Immature natural killer cell (primary cell): ENCODE data around the gene EGFLAM. TPM values are rescaled to one million over a fixed set of nuclear protein-coding genes. Genes with fewer than 3 reads are reported as not detected.

Experiments used
- DNase-seq, 3 donors: peaks; one replicate each; pipeline ENCODE4 v3.0.0; 2022; ENCODE audit warnings: mixed read lengths in 1 of 3
- H3K27ac Mint-ChIP-seq, 6 donors: one replicate each; pipeline ENCODE4 v1.8.0; 2020; ENCODE audit warnings: mixed read lengths in 6 of 6, mild to moderate bottlenecking in 5 of 6, inconsistent platforms in 4 of 6, moderate library complexity in 3 of 6
- H3K27me3 Mint-ChIP-seq, 3 donors: one replicate each; pipeline ENCODE4 v1.8.0; 2020 to 2021; ENCODE audit warnings: low read depth in 3 of 3, mild to moderate bottlenecking in 3 of 3, mixed read lengths in 3 of 3, moderate library complexity in 3 of 3, inconsistent platforms in 1 of 3
- H3K36me3 Mint-ChIP-seq, 3 donors: one replicate each; pipeline ENCODE4 v1.8.0; 2020; ENCODE audit warnings: mixed read lengths in 3 of 3, inconsistent platforms in 2 of 3, mild to moderate bottlenecking in 2 of 3
- H3K4me1 Mint-ChIP-seq, 2 donors: one replicate each; pipeline ENCODE4 v1.8.0; 2020; ENCODE audit warnings: inconsistent platforms in 2 of 2, mild to moderate bottlenecking in 2 of 2, mixed read lengths in 2 of 2, moderate library complexity in 1 of 2
- H3K4me3 Mint-ChIP-seq, 5 donors: one replicate each; pipeline ENCODE4 v1.8.0; 2020; ENCODE audit warnings: mild to moderate bottlenecking in 5 of 5, mixed read lengths in 5 of 5, inconsistent platforms in 3 of 5, moderate library complexity in 3 of 5
- H3K9me3 Mint-ChIP-seq, 6 donors: one replicate each; pipeline ENCODE4 v1.8.0; 2020; ENCODE audit warnings: mild to moderate bottlenecking in 6 of 6, mixed read lengths in 6 of 6, inconsistent platforms in 4 of 6, moderate library complexity in 3 of 6
- polyA plus RNA-seq, 3 donors: library from polyadenylated mRNA; unstranded; fragments of 300-500 nt; fragmentation: Illumina TruSeq; gene quantifications; one replicate each; pipeline ENCODE4 v1.2.3, GENCODE V29; 2021

The EGFLAM gene
- polyA plus RNA-seq, 3 donors from 2014 or later: not detected

- no peak overlapping the region for H3K27ac Mint-ChIP-seq
- H3K4me1 Mint-ChIP-seq: peaks cover 18 to 22% of the 10 kb centered on the region in 2 donors
- peaks cover 0 to 5% (median 0%) of the 10 kb centered on the region in 6 donors for H3K9me3 Mint-ChIP-seq
- H3K27me3 Mint-ChIP-seq: peaks cover 32 to 41% (median 37%) of the 10 kb centered on the region in 3 donors
- H3K4me3 Mint-ChIP-seq: no peak overlapping the region
- peaks cover 0 to 3% (median 0%) of the 10 kb centered on the region in 3 donors for H3K36me3 Mint-ChIP-seq
- no peak for DNase-seq
Observed at GRCh38 chr5:38448568-38449350, 190.4 kb downstream of the EGFLAM start.

DNA sequence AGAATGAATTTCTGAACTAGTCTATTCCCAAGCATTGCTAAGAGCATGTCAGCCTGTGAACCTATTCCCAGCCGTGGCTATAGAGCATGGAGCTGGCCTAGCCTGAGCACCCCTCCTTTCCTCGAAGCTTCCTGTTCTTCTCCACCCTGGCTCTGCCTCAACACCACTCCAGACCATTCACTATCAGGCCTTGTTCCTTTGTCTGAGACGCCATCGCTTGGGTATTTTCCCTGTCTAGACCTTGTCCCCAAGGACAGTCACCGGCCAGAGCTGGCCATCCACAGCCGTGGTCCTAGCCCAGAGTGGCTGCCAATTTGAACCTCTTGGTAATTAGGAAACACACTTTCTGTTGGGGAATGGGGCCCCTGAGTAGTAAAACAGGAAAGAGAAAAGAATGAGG lies 192.3 kb downstream of the EGFLAM start:
- no peak overlapping the region for H3K4me3 Mint-ChIP-seq
- peaks cover 34 to 41% of the 10 kb centered on the region in 2 donors for H3K4me1 Mint-ChIP-seq
- peaks cover 0 to 3% (median 0%) of the 10 kb centered on the region in 6 donors for H3K9me3 Mint-ChIP-seq
- DNase-seq: no peak
- H3K36me3 Mint-ChIP-seq: peaks cover 0 to 3% (median 0%) of the 10 kb centered on the region in 3 donors
- H3K27me3 Mint-ChIP-seq: peaks cover 40 to 53% (median 41%) of the 10 kb centered on the region in 3 donors
- H3K27ac Mint-ChIP-seq: no peak overlapping the region

DNA sequence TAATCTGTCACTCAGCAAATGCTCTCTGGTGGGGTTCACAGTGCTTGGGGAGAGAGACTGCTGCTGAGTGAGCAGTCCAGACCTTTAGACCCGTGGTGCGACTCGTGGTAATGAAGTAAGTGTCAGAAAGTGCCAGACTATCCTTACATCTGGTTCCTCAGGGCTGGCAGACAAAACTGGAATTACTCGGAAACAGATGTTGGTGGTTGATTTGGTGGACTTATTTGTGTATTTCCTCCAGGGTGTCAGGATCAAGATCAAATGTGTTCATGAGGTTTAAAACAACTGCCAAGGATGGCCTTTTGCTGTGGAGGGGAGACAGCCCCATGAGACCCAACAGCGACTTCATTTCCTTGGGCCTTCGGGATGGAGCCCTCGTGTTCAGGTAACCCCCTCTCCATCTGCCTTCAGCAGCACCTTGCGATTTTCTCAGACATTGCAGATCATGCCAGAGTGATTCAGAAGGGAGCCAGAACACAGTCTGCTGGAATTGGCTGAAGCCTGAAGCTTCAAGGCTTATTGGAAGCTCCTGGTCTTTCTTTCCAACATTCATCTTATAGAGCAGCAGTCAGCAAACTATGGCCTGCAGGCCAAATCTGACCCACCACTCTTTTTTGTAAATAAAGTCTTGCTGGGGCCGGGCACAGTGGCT lies 192.8 kb downstream of the EGFLAM start:
- Mint-ChIP-seq H3K27ac (no peak overlapping the region), H3K27me3 (peaks cover 42 to 59% (median 44%) of the 10 kb centered on the region in 3 donors), H3K4me1 (peaks cover 39 to 47% of the 10 kb centered on the region in 2 donors), H3K36me3 (peaks cover 0 to 3% (median 0%) of the 10 kb centered on the region in 3 donors), H3K4me3 (no peak overlapping the region), H3K9me3 (peaks cover 0 to 3% (median 0%) of the 10 kb centered on the region in 6 donors)
- DNase-seq: no peak

- peaks cover 0 to 2% (median 0%) of the 10 kb centered on the region in 3 donors for H3K36me3 Mint-ChIP-seq
- peaks cover 0 to 3% (median 0%) of the 10 kb centered on the region in 6 donors for H3K9me3 Mint-ChIP-seq
- DNase-seq: no peak
- H3K27ac Mint-ChIP-seq: no peak overlapping the region
- peak overlapping the region in 1 of 5 donors; percentile 2 for H3K4me3 Mint-ChIP-seq
- peaks cover 44 to 54% of the 10 kb centered on the region in 2 donors for H3K4me1 Mint-ChIP-seq
- H3K27me3 Mint-ChIP-seq: peaks cover 42 to 61% (median 43%) of the 10 kb centered on the region in 3 donors
Observed at GRCh38 chr5:38452201-38452600, 193.8 kb downstream of the EGFLAM start.

- Mint-ChIP-seq H3K4me1 (peaks cover 44 to 54% of the 10 kb centered on the region in 2 donors), H3K27me3 (peaks cover 48 to 60% (median 50%) of the 10 kb centered on the region in 3 donors), H3K36me3 (no peaks in the 10 kb centered on the region), H3K4me3 (peak overlapping the region; percentile 56 to 80 (median 65)), H3K27ac (peak overlapping the region in 3 of 6 donors; percentile 36 to 68 (median 41)), H3K9me3 (peaks cover 0 to 3% (median 0%) of the 10 kb centered on the region in 6 donors)
- DNase-seq: peak; percentile 77 to 78 (median 78)
Observed at GRCh38 chr5:38453506-38453905, 195.1 kb downstream of the EGFLAM start.

DNA sequence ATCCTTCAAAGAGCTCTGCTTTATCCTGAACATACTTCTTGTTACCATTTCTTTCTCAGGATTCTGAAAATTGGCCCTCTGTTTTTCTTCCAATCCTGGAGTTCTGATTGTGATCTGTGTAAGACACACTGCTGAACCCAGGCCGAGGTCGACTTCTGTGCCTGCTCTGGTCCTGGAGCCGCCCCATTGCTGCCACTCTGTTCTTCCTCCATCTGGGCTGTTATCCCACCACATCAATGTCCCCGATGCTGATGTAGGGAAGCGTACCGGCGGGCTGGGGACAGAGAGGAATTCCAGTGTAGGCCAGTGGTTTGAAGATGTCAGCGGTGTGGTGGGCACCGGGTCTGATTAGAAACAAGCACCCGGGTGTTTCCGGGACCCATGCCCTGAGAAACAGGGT lies 195.6 kb downstream of the EGFLAM start:
- Mint-ChIP-seq H3K9me3 (peaks cover 0 to 3% (median 0%) of the 10 kb centered on the region in 6 donors), H3K36me3 (no peaks in the 10 kb centered on the region), H3K27me3 (peaks cover 45 to 57% (median 52%) of the 10 kb centered on the region in 3 donors)

GRCh38 chr5:38455796-38456330 lies 197.5 kb downstream of the EGFLAM start:
- peak overlapping the region; percentile 20 to 68 (median 41) for H3K4me3 Mint-ChIP-seq
- H3K36me3 Mint-ChIP-seq: no peaks in the 10 kb centered on the region
- peaks cover 0 to 3% (median 0%) of the 10 kb centered on the region in 6 donors for H3K9me3 Mint-ChIP-seq
- peak; percentile 30 to 51 (median 40) for DNase-seq
- no peak overlapping the region for H3K27ac Mint-ChIP-seq
- H3K27me3 Mint-ChIP-seq: peaks cover 37 to 57% (median 40%) of the 10 kb centered on the region in 3 donors
- H3K4me1 Mint-ChIP-seq: peaks cover 44 to 53% of the 10 kb centered on the region in 2 donors

More for the DNA sequence above, 195.6 kb downstream of the EGFLAM start:
- peaks cover 44 to 54% of the 10 kb centered on the region in 2 donors for H3K4me1 Mint-ChIP-seq
- DNase-seq: no peak
- H3K27ac Mint-ChIP-seq: peak overlapping the region in 1 of 6 donors; percentile 36
- H3K4me3 Mint-ChIP-seq: peak overlapping the region; percentile 56 to 80 (median 65)

GRCh38 chr5:38456657-38457399 lies 198.5 kb downstream of the EGFLAM start:
- Mint-ChIP-seq H3K27me3 (peaks cover 36 to 50% (median 38%) of the 10 kb centered on the region in 3 donors), H3K4me3 (peak overlapping the region in 1 of 5 donors; percentile 7), H3K27ac (no peak overlapping the region), H3K36me3 (no peaks in the 10 kb centered on the region), H3K9me3 (peaks cover 0 to 3% (median 0%) of the 10 kb centered on the region in 6 donors), H3K4me1 (peaks cover 42 to 48% of the 10 kb centered on the region in 2 donors)
- no peak for DNase-seq

DNA sequence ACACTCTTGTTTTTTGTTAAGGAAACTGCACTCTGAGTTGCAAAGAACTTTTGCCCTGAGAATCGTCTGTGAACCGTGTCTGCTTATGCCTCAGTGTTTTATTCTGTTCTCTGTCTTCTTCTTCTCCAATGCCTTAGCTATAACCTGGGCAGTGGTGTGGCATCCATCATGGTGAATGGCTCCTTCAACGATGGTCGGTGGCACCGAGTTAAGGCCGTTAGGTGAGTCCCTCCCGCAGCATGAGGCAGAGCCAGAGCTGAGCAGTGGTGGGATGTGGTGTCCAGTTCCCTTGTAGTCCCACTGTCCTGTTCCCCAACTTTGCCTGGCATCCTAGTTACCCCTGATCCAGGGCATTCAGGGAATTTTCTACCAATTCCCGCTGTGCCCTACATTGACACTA lies 199.8 kb downstream of the EGFLAM start:
- Mint-ChIP-seq H3K27me3 (peaks cover 38 to 61% (median 42%) of the 10 kb centered on the region in 3 donors), H3K36me3 (no peaks in the 10 kb centered on the region), H3K9me3 (peaks cover 0 to 1% (median 0%) of the 10 kb centered on the region in 6 donors), H3K4me1 (peaks cover 32 to 44% of the 10 kb centered on the region in 2 donors), H3K4me3 (no peak overlapping the region), H3K27ac (no peak overlapping the region)
- DNase-seq: no peak

DNA sequence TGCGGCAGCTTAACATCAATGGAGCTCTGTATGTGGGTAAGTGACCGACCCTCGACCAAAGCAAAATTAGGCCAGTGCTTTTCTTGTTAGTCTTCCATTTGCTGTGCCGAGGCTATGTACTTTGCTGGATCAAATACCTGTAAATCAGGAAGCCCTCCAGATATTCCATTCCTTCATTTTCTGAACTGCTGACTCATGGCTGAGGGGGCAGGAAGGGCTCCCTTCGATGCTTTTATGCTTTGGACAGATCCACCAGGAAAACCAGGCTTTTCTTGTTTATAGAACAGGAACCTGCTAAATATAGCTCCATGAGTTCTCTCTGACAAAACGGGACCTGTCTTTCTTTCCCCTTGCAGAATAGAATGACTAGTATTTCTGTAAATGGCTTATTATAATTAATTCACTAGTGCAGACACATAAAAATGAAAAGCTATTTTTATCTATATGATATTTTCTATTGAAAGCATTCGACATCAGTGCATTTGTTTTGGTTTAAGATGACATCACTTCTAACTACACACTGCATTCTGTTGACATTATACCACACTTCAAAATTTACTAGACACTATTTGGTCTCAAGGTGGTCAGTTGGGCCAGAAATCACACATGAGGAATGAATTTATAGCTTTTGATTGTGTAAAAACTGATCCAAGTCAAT lies 204.7 kb downstream of the EGFLAM start:
- peaks cover 14 to 48% (median 14%) of the 10 kb centered on the region in 3 donors for H3K27me3 Mint-ChIP-seq
- peaks cover 0 to 1% (median 0%) of the 10 kb centered on the region in 6 donors for H3K9me3 Mint-ChIP-seq
- peaks cover 0 to 7% of the 10 kb centered on the region in 2 donors for H3K4me1 Mint-ChIP-seq
- H3K36me3 Mint-ChIP-seq: no peaks in the 10 kb centered on the region
- DNase-seq: no peak
- H3K27ac Mint-ChIP-seq: no peak overlapping the region
- H3K4me3 Mint-ChIP-seq: no peak overlapping the region

- H3K27me3 Mint-ChIP-seq: peaks cover 11 to 42% (median 14%) of the 10 kb centered on the region in 3 donors
- H3K9me3 Mint-ChIP-seq: peaks cover 0 to 1% (median 0%) of the 10 kb centered on the region in 6 donors
- no peaks in the 10 kb centered on the region for H3K36me3 Mint-ChIP-seq
- H3K4me1 Mint-ChIP-seq: peaks cover 0 to 7% of the 10 kb centered on the region in 2 donors
- no peak overlapping the region for H3K27ac Mint-ChIP-seq
- no peak overlapping the region for H3K4me3 Mint-ChIP-seq
- no peak for DNase-seq
Observed at GRCh38 chr5:38463634-38464521, 205.5 kb downstream of the EGFLAM start.

DNA sequence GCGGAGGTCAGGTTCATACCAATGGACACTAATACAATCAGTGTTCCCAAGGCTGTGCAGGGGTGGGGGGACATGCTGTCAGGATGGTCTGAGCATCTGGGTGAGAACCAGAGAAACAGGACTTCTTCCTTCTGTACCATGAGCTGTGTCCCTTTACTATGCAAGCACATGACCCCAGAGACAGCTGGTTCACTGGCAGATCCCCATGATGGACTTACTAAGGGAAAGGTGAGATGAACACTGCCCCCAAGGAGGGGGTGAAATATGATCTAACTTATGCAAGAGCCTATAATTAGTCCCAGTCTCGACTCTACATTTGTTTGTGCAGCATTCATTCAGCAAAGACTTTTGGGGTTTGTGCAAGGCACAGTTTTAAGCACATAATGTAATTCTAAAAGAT lies 206.7 kb downstream of the EGFLAM start:
- Mint-ChIP-seq H3K27ac (no peak overlapping the region), H3K4me3 (no peak overlapping the region), H3K9me3 (peaks cover 0 to 1% (median 0%) of the 10 kb centered on the region in 6 donors), H3K36me3 (no peaks in the 10 kb centered on the region), H3K27me3 (peaks cover 11 to 36% (median 14%) of the 10 kb centered on the region in 3 donors), H3K4me1 (peaks cover 0 to 7% of the 10 kb centered on the region in 2 donors)
- DNase-seq: no peak
